Measurements from ENCODE around the gene NDUFS6.

NDUFS6 gene

GRCh38 chr5:1855596-1855995 is 54.4 kb downstream of the NDUFS6 start:
- Histone ChIP-seq H3K9me3 (ENCODE audit: control insufficient read depth, low read length) (no peaks in the 10 kb centered on the region), H3K27me3 (ENCODE audit: control insufficient read depth, insufficient read depth, low read length, poor library complexity, severe bottlenecking) (peaks cover 22% of the 10 kb centered on the region), H3K27ac (ENCODE audit: insufficient read depth, low read depth, low read length, poor library complexity, severe bottlenecking) (no peak overlapping the region), H3K4me3 (ENCODE audit: insufficient read depth, low read depth, low read length) (no peak overlapping the region), H3K36me3 (ENCODE audit: control insufficient read depth, insufficient read depth, low read length) (no peaks in the 10 kb centered on the region), H3K4me1 (ENCODE audit: control insufficient read depth, insufficient read depth, low read length) (peaks cover 8% of the 10 kb centered on the region)
- whole genome bisulfite sequencing, 2 experiments = 92 to 96% methylated on average over 16 of the region's 17 CpGs

GRCh38 chr5:1856596-1857255 is 55.5 kb downstream of the NDUFS6 start:
- peaks cover 10% of the 10 kb centered on the region for H3K27me3 ChIP-seq (ENCODE audit: control insufficient read depth, insufficient read depth, low read length, poor library complexity, severe bottlenecking)
- H3K27ac ChIP-seq (ENCODE audit: insufficient read depth, low read depth, low read length, poor library complexity, severe bottlenecking) = no peak overlapping the region
- H3K36me3 ChIP-seq (ENCODE audit: control insufficient read depth, insufficient read depth, low read length) = no peaks in the 10 kb centered on the region
- no peak overlapping the region for H3K4me3 ChIP-seq (ENCODE audit: insufficient read depth, low read depth, low read length)
- H3K9me3 ChIP-seq (ENCODE audit: control insufficient read depth, low read length) = no peaks in the 10 kb centered on the region
- WGBS, 2 experiments = 93% methylated on average over 49 of the region's 49 CpGs
- peaks cover 3% of the 10 kb centered on the region for H3K4me1 ChIP-seq (ENCODE audit: control insufficient read depth, insufficient read depth, low read length)

- Histone ChIP-seq H3K4me1 (ENCODE audit: control insufficient read depth, insufficient read depth, low read length) (no peaks in the 10 kb centered on the region), H3K4me3 (ENCODE audit: insufficient read depth, low read depth, low read length) (no peak overlapping the region), H3K27ac (ENCODE audit: insufficient read depth, low read depth, low read length, poor library complexity, severe bottlenecking) (no peak overlapping the region), H3K27me3 (ENCODE audit: control insufficient read depth, insufficient read depth, low read length, poor library complexity, severe bottlenecking) (peaks cover 6% of the 10 kb centered on the region), H3K36me3 (ENCODE audit: control insufficient read depth, insufficient read depth, low read length) (no peaks in the 10 kb centered on the region), H3K9me3 (ENCODE audit: control insufficient read depth, low read length) (no peaks in the 10 kb centered on the region)
- 93 to 94% methylated on average over 32 of the region's 32 CpGs for WGBS, 2 experiments
Measured at GRCh38 chr5:1857256-1857600, 56.0 kb downstream of the NDUFS6 start.

GRCh38 chr5:1858436-1858835 is 57.2 kb downstream of the NDUFS6 start:
- H3K36me3 ChIP-seq (ENCODE audit: control insufficient read depth, insufficient read depth, low read length) = no peaks in the 10 kb centered on the region
- 94 to 97% methylated on average over 16 of the region's 16 CpGs for WGBS, 2 experiments
- H3K9me3 ChIP-seq (ENCODE audit: control insufficient read depth, low read length) = no peaks in the 10 kb centered on the region
- no peaks in the 10 kb centered on the region for H3K27me3 ChIP-seq (ENCODE audit: control insufficient read depth, insufficient read depth, low read length, poor library complexity, severe bottlenecking)
- H3K27ac ChIP-seq (ENCODE audit: insufficient read depth, low read depth, low read length, poor library complexity, severe bottlenecking) = no peak overlapping the region
- H3K4me1 ChIP-seq (ENCODE audit: control insufficient read depth, insufficient read depth, low read length) = no peaks in the 10 kb centered on the region
- H3K4me3 ChIP-seq (ENCODE audit: insufficient read depth, low read depth, low read length) = no peak overlapping the region

GRCh38 chr5:1859099-1859498 is 57.9 kb downstream of the NDUFS6 start:
- H3K4me3 ChIP-seq (ENCODE audit: insufficient read depth, low read depth, low read length) = no peak overlapping the region
- no peaks in the 10 kb centered on the region for H3K9me3 ChIP-seq (ENCODE audit: control insufficient read depth, low read length)
- WGBS, 2 experiments = 89 to 90% methylated on average over 10 of the region's 10 CpGs
- H3K27me3 ChIP-seq (ENCODE audit: control insufficient read depth, insufficient read depth, low read length, poor library complexity, severe bottlenecking) = no peaks in the 10 kb centered on the region
- no peaks in the 10 kb centered on the region for H3K36me3 ChIP-seq (ENCODE audit: control insufficient read depth, insufficient read depth, low read length)
- H3K27ac ChIP-seq (ENCODE audit: insufficient read depth, low read depth, low read length, poor library complexity, severe bottlenecking) = no peak overlapping the region
- H3K4me1 ChIP-seq (ENCODE audit: control insufficient read depth, insufficient read depth, low read length) = no peaks in the 10 kb centered on the region

- no peaks in the 10 kb centered on the region for H3K9me3 ChIP-seq (ENCODE audit: control insufficient read depth, low read length)
- no peaks in the 10 kb centered on the region for H3K4me1 ChIP-seq (ENCODE audit: control insufficient read depth, insufficient read depth, low read length)
- WGBS, 2 experiments = 85% methylated on average over 22 of the region's 22 CpGs
- H3K4me3 ChIP-seq (ENCODE audit: insufficient read depth, low read depth, low read length) = no peak overlapping the region
- H3K27me3 ChIP-seq (ENCODE audit: control insufficient read depth, insufficient read depth, low read length, poor library complexity, severe bottlenecking) = no peaks in the 10 kb centered on the region
- H3K27ac ChIP-seq (ENCODE audit: insufficient read depth, low read depth, low read length, poor library complexity, severe bottlenecking) = no peak overlapping the region
- no peaks in the 10 kb centered on the region for H3K36me3 ChIP-seq (ENCODE audit: control insufficient read depth, insufficient read depth, low read length)
Measured at GRCh38 chr5:1860021-1860610, 58.9 kb downstream of the NDUFS6 start.

- H3K4me1 ChIP-seq (ENCODE audit: control insufficient read depth, insufficient read depth, low read length) = no peaks in the 10 kb centered on the region
- no peak overlapping the region for H3K27ac ChIP-seq (ENCODE audit: insufficient read depth, low read depth, low read length, poor library complexity, severe bottlenecking)
- no peaks in the 10 kb centered on the region for H3K27me3 ChIP-seq (ENCODE audit: control insufficient read depth, insufficient read depth, low read length, poor library complexity, severe bottlenecking)
- no peaks in the 10 kb centered on the region for H3K9me3 ChIP-seq (ENCODE audit: control insufficient read depth, low read length)
- 93 to 95% methylated on average over 7 of the region's 7 CpGs for WGBS, 2 experiments
- no peak overlapping the region for H3K4me3 ChIP-seq (ENCODE audit: insufficient read depth, low read depth, low read length)
- no peaks in the 10 kb centered on the region for H3K36me3 ChIP-seq (ENCODE audit: control insufficient read depth, insufficient read depth, low read length)
Measured at GRCh38 chr5:1860949-1861348, 59.7 kb downstream of the NDUFS6 start.

GRCh38 chr5:1864896-1865440 is 63.8 kb downstream of the NDUFS6 start:
- WGBS, 2 experiments = 94 to 95% methylated on average over 16 of the region's 16 CpGs
- Histone ChIP-seq H3K9me3 (ENCODE audit: control insufficient read depth, low read length) (no peaks in the 10 kb centered on the region), H3K27ac (ENCODE audit: insufficient read depth, low read depth, low read length, poor library complexity, severe bottlenecking) (no peak overlapping the region), H3K4me1 (ENCODE audit: control insufficient read depth, insufficient read depth, low read length) (peaks cover 5% of the 10 kb centered on the region), H3K36me3 (ENCODE audit: control insufficient read depth, insufficient read depth, low read length) (no peaks in the 10 kb centered on the region), H3K27me3 (ENCODE audit: control insufficient read depth, insufficient read depth, low read length, poor library complexity, severe bottlenecking) (peaks cover 20% of the 10 kb centered on the region), H3K4me3 (ENCODE audit: insufficient read depth, low read depth, low read length) (no peak overlapping the region)

- Histone ChIP-seq H3K4me3 (ENCODE audit: insufficient read depth, low read depth, low read length) (no peak overlapping the region), H3K27ac (ENCODE audit: insufficient read depth, low read depth, low read length, poor library complexity, severe bottlenecking) (no peak overlapping the region), H3K4me1 (ENCODE audit: control insufficient read depth, insufficient read depth, low read length) (peaks cover 5% of the 10 kb centered on the region), H3K36me3 (ENCODE audit: control insufficient read depth, insufficient read depth, low read length) (no peaks in the 10 kb centered on the region), H3K9me3 (ENCODE audit: control insufficient read depth, low read length) (no peaks in the 10 kb centered on the region), H3K27me3 (ENCODE audit: control insufficient read depth, insufficient read depth, low read length, poor library complexity, severe bottlenecking) (peaks cover 20% of the 10 kb centered on the region)
- WGBS, 2 experiments = 81 to 89% methylated on average over 13 to 14 of the region's 14 CpGs
Measured at GRCh38 chr5:1865486-1865885, 64.3 kb downstream of the NDUFS6 start.
